BE2C (cell line): Measurements from ENCODE around the gene TCF19.
A peak's percentile ranks its signal among the peaks of the same experiment; 100 is the strongest.
"Not testable (repeated sequence)": the region's sequence is repeated elsewhere in the genome, so short reads cannot be mapped to it uniquely, and the experiment has no call there.

Experiments
- DNase-seq: peaks from one replicate; pipeline ENCODE4 v3.0.0-alpha.2; 2020
- H3K27me3 ChIP-seq: fragments of 250-450 bp; sonication (Bioruptor Pico); 2 replicates; pipeline ENCODE4 v1.5.1; 2020; ENCODE audit warnings: mild to moderate bottlenecking
- H3K36me3 ChIP-seq: fragments of 250-450 bp; sonication (Bioruptor Pico); 2 replicates; pipeline ENCODE4 v1.5.1; 2020; ENCODE audit warnings: mild to moderate bottlenecking
- H3K4me1 ChIP-seq: fragments of 250-450 bp; sonication (Bioruptor Pico); 2 replicates; pipeline ENCODE4 v1.5.1; 2020
- H3K4me3 ChIP-seq: 2 replicates; pipeline ENCODE4 v1.5.1; 2011; ENCODE audit warnings: low read depth, low read length
- H3K9me3 ChIP-seq: fragments of 250-450 bp; sonication (Bioruptor Pico); 2 replicates; pipeline ENCODE4 v1.5.1; 2020
- CTCF ChIP-seq: IDR thresholded peaks from 2 replicates; pipeline ENCODE4 v1.5.1; 2012; ENCODE audit warnings: mild to moderate bottlenecking, low read depth, low read length

TCF19 gene

GRCh38 chr6:31186052-31186734, 27.8 kb downstream of the TCF19 start:
- Histone ChIP-seq H3K4me3 (no peak overlapping the region), H3K4me1 (no peaks in the 10 kb centered on the region), H3K27me3 (no peaks in the 10 kb centered on the region), H3K9me3 (no peaks in the 10 kb centered on the region), H3K36me3 (no peaks in the 10 kb centered on the region)
- no peak for DNase-seq
- no peak for TF ChIP-seq CTCF

DNA sequence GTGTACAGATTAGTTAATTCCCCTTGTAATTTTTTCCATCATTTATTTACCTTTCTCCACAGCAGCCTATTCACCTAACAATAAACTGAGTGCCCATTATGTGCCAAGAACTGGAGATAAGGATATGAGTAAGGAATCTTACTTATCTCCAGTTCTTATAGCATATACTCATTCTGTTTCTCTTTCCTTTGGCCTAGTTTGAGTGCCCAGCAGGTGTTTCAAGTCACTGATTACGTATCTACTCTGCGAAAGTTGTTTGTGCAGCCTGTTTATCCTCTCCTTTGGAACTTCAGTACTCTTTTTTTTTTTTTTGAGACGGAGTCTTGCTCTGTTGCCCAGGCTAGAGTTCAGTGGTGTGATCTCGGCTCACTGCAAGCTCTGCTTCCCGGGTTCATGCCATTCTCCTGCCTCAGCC, 29.4 kb downstream of the TCF19 start:
- DNase-seq = no peak
- TF ChIP-seq CTCF = no peak
- H3K4me3 ChIP-seq = no peak overlapping the region
- no peaks in the 10 kb centered on the region for H3K36me3 ChIP-seq
- H3K27me3 ChIP-seq = no peaks in the 10 kb centered on the region
- no peaks in the 10 kb centered on the region for H3K4me1 ChIP-seq
- no peaks in the 10 kb centered on the region for H3K9me3 ChIP-seq

DNA sequence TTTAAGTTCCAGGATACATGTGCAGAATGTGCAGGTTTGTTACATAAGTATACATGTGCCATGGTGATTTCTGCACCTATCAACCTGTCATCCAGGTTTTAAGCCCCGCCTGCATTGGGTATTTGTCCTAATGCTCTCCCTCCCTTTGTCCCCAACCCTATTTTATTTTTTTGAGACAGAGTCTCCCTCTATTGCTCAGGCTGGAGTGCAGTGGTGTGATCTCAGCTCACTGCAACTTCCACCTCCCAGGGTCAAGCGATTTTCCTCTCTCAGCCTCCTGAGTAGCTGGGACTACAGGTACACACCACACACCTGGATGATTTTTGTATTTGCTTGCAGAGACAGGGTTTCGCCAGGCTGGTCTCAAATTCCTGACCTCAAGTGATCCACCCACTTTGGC, 30.8 kb downstream of the TCF19 start:
- not testable (repeated sequence) for H3K4me1 ChIP-seq, H3K27me3 ChIP-seq, DNase-seq, H3K36me3 ChIP-seq, H3K9me3 ChIP-seq, H3K4me3 ChIP-seq

DNA sequence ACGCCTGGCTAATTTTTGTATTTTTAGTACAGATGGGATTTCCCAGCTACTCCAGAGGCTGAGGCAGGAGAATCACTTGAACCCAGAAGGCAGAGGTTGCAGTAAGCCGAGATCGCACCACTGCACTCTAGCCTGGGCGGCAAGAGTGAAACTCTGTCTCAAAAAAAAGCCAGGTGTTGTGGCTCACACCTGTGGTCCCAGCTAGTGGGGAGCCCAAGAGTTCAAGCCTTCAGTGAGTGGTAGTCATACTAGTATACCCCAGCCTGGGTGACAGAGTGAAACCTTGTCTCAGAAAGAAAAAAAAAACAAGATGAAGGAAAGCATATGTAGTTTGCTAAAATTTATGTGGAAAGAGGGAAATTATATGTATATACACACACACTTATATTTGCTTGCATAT, 32.1 kb downstream of the TCF19 start:
- no peaks in the 10 kb centered on the region for H3K36me3 ChIP-seq
- DNase-seq = no peak
- no peaks in the 10 kb centered on the region for H3K27me3 ChIP-seq
- H3K4me3 ChIP-seq = no peak overlapping the region
- no peaks in the 10 kb centered on the region for H3K4me1 ChIP-seq
- H3K9me3 ChIP-seq = no peaks in the 10 kb centered on the region
- no peak for TF ChIP-seq CTCF

DNA sequence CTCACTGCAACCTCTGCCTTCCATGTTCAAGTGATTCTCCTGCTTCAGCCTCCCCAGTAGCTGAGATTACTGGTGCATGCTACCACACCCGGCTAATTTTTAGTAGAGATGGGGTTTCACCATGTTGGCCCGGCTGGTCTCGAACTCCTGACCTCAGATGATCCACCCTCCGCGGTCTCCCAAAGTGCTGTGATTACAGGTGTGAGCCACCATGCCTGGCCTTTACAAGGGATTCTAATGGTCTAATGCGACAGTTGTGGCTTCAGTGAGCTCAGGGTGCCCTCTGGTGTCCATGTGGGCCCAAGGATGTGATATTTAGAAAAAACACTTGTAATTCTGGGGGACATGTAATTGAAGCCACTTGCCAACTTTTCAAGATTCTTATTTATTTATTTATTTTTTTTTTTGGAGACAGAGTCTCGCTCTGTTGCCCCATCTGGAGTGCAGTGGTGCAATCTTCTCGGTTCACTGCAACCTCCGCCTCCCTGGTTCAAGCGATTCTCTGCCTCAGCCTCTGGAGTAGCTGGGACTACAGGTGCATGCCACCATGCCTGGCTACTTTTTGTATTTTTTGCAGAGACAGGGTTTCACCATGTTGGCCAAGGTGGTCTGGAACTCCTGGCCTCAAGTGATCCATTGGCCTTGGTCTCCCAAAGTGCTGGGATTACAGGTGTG, 34.2 kb downstream of the TCF19 start:
- H3K9me3 ChIP-seq, H3K36me3 ChIP-seq, H3K27me3 ChIP-seq, H3K4me1 ChIP-seq, H3K4me3 ChIP-seq: not testable (repeated sequence)
- peak; percentile 75 for TF ChIP-seq CTCF
- peak; percentile 76 for DNase-seq

DNA sequence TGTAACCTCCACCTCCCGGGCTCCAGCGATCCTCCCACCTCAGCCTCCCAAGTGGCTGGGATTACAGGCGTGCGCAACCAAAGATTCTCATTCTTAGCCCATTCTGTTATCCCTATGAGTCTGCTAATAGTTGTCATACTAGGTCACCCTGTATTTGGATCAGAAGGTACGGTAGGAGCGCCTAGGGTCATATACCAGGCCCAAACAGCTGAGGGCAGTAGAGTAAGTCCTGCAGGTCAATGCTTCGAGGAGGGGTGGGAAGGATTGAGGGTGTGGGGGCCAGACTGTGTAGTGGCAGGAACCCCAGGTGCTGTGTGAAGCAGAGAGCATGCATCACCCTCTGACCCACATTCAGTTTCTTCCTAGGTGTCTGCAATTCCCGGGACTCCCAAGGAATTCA, 34.8 kb downstream of the TCF19 start:
- Histone ChIP-seq H3K27me3 (no peaks in the 10 kb centered on the region), H3K36me3 (no peaks in the 10 kb centered on the region), H3K9me3 (no peaks in the 10 kb centered on the region), H3K4me1 (no peaks in the 10 kb centered on the region), H3K4me3 (no peak overlapping the region)
- no peak for TF ChIP-seq CTCF
- DNase-seq = no peak
